Stimulated activated CD4-positive, alpha-beta T cell treated with anti-CD3 and anti-CD28 coated beads, Interleukin-1b, Interleukin-23, amount 100 ng/mL, for 24 hours (primary cell): ENCODE measurements around the gene ARHGAP15.
"Not testable (repeated sequence)": the region's sequence is repeated elsewhere in the genome, so short reads cannot be mapped to it uniquely, and the experiment has no call there.

Experiments
- DNase-seq, 4 experiments: peaks; one replicate each; pipeline ENCODE4 v3.0.0-alpha.2; 2020; ENCODE audit warnings: low read depth in 4 of 4, low spot score in 1 of 4

ARHGAP15 gene

DNA sequence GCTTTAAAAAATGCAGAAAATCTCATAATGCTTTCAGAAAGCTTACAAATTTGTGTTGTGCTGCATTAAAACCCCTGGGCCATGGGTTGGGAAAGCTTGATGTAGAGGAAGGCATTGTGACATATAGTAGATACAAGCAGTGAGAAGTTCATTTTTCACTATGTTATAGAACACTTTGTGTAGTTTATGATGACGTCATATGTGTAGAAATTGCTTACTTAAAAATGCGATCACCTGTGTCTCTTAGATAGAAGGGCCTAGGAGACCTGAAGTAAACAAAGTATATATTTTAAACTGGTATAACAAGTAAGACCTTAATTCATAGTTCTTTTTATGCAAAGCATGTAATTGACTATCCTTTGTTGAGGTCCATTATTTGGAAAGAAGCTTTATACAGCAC lies 393.5 kb downstream of the ARHGAP15 start:
- DNase-seq = no peak

DNA sequence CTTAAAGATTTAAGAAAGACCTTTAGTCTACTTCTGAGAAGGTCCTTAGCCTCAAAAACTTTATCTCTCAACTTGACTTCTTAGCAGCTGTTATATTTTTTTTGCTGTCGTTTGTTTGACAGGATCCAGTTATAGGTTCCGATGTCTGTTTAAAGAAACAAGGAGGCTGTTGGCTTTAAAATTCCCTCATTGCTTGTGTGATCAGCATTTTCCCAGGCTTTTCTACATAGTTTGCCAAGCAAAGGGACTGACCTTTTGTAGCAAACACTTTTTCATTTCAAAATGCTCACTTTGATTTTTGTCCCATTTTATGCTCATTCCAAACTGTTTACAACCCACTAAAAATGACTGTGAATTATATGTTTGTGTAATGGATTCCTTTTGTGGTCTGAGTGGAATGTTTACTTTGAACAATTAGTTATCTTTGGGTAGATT lies 394.9 kb downstream of the ARHGAP15 start:
- no peak for DNase-seq

DNA sequence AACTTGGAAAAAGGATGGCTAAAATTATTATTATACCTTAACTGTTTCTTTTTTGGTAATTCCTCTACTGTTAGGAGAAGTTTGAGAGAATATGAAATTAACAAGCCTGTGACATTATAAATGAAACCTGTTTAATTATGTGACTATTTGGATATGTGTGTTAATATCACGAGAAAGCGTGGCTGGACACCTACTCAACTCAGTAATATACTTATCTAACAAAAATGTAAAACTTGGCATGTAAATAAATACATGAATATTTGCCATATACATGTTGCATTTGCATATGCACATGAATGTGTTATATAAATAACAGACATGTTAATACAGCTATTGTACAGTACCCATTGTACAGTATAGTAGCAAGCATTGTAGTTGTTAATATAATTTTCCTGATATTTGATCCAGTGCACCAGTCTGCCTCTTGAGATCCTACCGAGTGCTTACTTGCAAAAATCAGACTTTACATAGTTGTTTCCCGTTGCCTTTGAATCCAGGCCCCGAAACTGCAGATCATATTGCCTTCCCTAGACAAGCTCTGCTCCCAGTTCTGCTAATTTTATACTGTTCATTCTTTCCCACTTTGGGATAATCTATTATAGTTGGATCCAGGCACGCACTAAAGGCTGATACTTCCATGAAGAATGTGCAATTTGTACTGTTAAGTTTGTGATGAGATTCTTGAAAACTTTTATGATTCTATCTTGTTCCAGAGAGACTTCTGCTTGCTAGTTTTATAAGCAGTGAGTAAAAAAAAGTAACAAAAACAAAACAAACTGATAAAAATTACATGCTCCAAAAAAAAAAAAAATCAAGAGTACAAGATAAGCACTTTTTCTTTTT lies 395.6 kb downstream of the ARHGAP15 start:
- DNase-seq = no peak

DNA sequence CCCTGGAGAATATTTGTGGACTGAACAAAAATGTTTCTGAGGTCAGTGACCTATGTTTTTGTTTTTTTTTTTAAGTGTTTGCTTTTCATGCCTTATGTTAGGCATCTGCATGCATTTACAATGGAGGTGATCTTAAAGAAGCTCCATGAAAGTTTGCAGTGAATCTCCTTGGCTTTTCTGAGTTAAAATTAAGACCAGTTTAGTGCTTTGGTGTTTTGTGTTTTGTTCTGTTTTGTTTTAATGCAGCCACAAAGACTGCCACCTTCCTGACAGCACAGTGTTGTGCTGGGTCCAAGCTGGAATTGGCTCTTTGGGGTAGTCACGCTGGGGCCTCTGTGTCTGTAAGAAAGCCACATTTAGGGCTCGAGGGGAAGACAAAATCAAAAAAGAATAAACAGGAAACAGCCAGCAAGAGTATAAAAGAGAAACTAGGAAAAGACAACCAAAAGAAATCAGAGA lies 396.2 kb downstream of the ARHGAP15 start:
- DNase-seq = no peak

DNA sequence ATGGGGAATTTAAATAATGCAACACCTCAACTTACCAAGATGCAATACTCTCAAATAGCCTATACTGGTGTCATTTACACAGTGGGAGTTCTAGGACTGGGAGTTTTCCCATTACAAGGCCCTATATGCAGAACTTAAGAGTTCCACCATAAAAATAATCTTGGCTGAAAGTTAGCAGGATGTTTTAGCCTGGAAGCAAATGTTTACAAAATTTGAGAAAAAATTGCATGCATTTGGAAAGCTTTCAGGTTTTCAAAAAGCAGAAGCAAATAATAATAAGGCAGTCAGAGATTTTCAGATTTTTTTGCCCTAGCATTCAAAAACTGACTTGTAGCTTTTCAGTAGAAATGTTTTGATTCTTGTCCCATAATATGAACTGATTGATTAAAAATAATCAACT lies 397.3 kb downstream of the ARHGAP15 start:
- no peak for DNase-seq

DNA sequence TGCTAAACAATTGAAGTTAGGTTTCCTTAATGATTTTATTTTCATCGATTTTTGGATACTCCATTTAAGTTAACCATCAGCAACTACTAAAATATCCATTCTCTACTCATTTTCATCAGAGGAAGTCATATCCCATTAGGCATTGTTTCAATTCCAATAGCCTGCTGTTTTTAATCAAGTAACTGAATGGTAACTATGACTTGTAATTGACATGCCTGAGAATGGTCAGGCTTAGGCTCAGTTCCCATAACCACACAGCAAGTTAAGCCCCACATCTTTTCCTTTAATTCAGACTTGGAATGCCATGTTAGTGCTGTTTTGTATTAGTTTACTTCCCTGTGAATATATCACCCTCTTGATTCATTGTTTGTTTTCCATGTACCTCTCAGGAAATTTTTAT lies 398.8 kb downstream of the ARHGAP15 start:
- DNase-seq = no peak

DNA sequence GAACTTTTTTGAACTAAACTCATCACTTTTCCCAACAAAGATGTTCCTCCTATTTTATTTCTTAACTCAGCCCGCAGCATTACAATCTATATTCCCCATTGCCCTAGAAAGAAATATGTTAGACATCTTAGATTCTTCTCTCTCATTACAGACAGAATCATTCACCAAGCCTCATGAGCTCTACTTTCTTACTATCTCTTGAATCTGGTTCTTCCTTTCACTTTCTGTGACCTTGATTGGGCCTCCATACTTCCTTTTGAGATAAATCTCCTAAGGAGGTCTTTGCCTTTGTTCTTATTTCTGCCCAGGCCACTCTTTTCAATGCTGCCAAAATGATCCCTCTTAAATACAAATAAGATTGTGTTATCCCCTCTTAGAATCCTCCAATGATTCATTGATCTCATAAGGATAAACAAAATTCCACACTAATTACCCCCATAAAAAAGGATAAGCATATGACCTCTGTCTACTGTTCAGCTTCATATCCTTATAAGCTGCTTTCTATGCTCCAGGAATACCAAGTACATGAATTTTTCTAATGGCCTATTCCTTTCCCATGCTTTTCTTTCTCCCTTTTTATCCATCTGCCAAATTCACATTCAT lies 400.0 kb downstream of the ARHGAP15 start:
- no peak for DNase-seq

DNA sequence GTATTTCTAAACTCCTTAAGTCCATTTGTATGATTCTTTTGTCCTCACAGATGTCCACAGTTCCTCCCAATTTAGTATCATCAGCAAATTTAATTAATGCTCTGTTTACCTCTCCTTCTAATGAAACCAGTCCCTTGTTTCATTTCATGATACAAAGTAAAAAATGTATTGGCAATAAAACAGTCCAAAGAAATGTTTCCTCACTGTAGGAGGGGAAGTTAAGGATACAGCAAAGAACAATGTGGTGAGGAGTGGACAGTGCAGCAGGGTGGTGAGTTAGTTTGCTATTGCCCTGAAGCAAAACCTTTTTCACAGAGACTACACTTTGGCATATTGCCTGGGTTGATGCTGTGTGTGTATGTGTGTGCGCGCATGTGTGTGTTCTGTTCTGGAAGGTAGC lies 401.5 kb downstream of the ARHGAP15 start:
- no peak for DNase-seq

DNA sequence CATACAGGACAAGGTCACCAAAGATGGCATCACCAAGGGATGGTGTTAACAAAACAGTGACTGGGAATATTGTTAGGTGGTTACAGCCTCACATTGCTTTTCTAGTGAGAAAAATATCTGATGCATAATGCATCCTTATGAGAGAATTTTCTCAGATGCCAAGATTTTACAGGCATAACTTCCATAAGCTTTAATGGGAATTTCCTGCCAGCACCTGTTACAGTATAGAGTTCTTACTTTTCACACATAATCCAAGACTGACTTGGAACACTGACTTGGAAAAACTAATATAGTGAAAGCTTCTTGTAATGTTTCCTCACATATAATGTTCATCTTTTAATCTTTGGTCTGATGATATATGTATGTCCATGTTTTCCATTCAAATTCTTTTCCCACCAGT lies 402.8 kb downstream of the ARHGAP15 start:
- no peak for DNase-seq

DNA sequence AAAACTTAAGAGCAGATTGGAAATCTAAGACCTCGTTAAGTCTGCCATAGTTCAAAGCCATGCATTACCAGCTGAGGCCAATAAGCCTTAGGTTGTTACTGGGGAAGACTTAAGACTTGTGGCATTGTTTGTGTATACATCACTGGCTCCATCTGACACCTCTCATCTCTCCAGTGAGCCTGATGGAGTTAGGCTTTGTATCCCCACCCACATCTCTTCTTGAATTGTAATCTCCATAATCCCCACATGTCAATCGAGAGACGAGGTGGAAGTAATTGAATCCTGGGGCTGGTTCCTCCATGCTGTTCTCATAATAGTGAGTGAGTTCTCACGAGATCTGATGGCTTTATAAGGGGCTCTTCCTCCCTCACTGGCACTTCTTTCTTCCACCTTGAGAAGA lies 404.6 kb downstream of the ARHGAP15 start:
- no peak for DNase-seq

DNA sequence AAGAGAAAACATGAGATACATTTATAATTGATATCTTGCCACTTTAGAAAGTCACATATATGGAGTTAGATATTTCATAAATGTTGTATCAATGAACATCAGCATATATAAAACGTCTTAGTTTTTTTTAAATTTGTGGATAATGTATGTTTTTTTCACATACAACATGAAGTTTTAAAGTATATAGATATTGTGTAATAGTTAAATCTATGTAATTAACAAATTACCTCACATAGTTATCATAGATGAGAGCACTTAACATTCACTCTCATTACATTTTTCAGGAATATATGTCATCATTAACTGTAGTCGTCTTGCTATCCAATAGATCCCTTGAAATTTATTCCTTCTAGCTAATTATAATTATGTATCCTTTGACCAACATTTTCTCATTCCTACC lies 406.6 kb downstream of the ARHGAP15 start:
- DNase-seq = no peak

DNA sequence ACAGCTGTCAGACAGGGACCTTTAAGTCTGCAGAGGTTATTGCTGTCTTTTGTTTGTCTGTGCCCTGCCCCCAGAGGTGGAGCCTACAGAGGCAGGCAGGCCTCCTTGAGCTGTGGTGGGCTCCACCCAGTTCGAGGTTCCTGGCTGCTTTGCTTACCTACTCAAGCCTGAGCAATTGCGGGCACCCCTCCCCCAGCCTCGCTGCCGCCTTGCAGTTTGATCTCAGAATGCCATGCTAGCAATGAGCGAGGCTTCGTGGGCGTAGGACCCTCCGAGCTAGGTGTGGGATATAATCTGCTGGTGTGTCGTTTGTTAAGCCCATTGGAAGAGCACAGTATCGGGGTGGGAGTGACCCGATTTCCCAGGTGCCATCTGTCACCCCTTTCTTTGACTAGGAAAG lies 412.7 kb downstream of the ARHGAP15 start:
- not testable (repeated sequence) for DNase-seq

DNA sequence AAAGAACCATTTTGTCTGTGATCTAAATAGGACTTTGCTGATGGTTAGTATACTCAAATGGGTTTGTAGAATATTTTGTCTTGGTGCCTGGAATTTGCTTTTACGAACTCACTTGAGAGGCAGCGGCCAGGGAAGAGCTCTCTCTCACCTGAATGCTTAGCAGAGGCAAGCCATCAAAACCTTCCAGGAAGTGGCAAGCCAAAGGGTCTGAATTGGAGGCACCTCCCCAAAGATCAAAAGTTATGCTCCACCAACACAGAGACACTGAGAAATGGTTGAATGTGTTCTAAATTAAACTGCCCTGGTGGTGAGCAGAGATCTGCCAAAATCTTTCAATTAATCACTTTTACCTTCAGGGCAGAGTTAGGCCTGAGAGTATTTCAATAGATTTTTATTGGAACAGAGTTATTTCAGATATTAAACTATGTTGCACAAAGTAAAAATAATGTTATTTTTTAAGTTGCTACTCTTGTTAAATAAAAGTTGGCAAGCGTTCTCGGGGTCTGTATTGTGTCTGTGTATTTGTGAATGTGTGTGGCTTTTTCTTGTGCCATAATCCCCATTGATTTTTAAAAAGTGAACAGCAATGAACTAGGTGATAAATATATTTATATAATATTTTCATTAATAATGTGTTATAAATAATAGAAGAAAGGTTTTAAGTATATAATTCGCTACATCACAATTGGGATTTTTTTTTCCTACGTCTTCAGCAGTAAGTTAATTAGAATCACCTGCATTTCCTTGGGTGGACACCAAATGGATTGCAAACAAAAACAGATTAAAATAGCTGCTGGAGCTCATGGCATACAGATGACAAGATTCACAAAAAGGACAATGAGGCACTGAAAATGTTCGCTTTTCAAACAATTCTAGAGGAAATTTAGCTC lies 416.1 kb downstream of the ARHGAP15 start:
- DNase-seq = no peak

DNA sequence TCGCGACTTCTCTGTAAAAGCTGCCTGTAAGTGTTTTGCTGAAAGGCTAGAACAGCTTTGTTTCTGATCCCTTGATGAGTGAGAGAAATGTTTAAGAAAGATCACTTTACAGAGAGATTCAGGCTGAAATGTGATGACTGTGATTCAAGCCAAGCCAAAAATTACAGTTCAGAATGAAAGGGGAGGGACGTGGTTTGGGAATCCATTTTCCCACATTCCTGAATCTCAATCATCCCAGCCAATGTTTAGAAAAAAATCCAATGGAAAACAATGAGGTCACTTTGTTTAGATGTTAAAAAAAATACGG lies 416.7 kb downstream of the ARHGAP15 start:
- no peak for DNase-seq

DNA sequence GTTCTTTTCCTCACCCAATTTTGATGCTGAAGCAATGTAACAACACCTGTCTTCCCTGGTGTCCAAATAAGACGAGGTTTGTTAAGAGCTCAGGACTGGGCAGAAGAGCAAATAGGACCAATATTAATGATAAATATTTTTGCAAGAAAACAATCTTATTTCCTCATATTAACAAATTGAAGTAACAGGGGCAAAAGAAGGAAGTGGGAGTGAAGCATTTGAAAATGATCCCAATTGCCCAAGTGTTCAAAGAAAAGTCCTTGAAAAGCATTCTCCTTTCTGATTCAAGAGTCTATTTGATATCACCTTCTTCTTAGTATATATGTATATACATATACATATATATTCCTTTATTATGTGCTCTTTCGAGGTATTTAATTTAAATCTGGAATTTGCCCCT lies 418.8 kb downstream of the ARHGAP15 start:
- no peak for DNase-seq

DNA sequence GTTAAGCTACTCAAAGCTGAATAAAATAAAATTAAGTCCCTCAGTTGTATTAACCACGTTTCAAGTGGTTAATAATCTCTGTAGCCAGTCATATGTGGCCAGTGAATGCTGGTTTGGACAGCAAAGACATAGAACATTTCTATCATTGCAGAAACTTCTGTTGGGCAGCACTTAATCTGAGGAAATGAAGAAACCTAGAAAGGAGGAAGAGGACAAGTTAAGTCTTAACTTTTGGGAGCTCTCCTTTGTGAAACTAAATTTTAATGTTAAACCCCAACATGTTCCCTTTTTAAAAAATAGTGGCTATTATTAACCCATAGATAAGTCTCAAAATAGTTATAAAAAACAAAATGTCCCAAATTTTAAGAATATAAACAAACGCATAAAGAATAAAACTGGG lies 421.3 kb downstream of the ARHGAP15 start:
- no peak for DNase-seq

DNA sequence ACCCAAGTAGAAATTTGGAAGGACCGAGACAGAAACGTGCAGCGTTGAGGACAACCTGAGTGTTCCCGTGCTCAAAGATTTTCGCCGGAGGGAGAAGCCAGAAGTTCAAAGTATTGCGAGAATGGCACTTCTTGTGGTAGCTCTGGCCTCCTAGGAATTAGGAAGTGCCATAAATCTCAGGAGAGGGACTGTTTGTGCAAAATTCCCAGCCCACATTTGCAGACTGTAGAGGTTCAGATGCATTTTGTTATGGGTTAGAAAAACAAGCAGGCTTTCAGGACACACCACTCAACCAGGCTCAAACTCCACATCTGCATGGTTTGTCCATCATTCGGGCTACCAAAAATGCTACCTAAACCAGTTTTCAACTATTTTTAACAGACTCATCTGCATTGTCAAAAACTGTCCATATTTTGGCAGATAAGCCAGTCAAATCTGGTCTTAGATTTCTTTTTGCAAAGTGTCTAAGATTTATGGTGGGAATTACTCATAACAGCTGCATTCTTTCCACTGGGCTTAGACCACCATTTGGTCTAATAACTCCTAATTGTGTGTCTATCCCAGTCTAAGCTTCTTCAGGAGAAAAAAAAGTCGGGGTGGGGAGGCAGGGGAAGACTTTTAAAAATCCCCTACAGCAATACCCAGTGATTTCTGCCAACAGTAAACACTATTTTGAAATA lies 422.9 kb downstream of the ARHGAP15 start:
- no peak for DNase-seq

DNA sequence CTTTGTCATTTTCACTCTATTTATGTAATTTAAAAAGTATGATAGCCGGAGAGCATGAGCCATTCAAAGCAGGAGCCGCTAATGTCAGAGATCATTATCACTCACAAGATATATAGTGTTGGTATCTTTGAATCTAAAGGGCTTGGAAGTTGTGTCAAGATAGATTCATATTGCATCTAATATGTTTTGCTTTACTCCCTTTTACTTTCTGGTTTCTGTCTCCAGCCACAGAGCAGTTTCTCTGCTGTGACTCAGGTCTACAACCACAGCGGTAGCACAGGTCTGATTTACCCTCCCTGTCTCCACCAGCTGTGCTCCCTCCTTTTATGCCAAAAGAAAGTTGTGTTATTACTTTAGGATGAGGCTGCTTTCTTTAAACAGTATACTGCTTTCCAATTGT lies 424.0 kb downstream of the ARHGAP15 start:
- DNase-seq = no peak

DNA sequence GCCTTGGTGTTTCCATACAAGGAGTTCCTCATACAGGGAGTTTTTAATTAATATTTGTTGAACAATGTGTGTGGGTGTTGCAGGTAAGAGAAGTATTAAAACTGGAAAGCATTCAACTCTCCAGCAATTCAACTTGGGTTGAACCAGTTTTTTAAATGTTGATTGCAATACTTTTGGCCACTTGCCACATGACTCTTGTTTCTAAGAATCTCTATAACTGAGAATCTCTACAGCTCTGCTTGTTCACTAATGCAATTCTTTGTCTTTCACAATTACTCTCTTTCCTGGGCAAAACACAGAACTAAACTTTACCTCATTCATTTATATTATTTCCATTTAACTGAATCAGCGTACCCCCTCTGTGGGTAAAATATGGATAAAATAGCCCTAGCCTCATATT lies 429.4 kb downstream of the ARHGAP15 start:
- DNase-seq = no peak

DNA sequence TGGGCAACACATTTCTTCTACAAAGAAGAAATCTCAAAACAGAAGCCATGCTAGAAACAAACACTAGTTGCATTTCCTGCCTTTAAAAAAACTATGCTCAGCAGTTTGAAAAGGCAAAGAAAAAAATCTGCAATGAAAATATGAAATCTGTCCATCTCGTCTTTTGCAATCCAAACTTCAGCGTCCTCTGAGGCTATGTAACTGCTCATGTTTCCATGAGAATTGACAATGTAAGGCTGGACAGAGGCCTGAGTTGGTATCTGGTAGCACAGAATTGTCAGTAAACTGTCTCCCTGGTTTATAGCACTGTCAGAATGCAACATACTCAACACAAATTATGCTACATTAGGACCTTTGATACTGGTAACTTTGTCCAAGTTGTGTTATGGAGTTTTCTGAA lies 429.9 kb downstream of the ARHGAP15 start:
- no peak for DNase-seq

DNA sequence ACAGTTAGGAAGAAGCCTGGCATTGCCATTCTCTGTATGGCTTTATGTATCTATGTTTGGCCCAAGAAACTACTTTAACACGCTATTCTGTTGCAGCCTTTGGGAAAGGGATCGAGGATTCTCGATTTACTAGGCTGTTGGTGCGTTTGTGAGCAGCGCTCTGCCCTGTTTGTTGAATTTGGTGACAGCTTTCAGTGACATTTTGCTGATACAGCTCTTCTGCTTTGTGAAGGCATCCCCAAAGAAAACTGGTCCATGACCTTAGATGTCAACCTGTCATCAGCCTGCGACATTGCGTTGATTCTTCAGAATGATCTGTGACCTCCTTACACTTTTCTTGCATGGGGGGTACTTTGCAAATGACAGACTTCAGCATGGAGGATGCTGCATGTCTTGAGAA lies 431.5 kb downstream of the ARHGAP15 start:
- no peak for DNase-seq
